Cerebellar cortex (tissue), 1 donor: ENCODE results near the gene ZNF784.
"Not testable (repeated sequence)": the region's sequence is repeated elsewhere in the genome, so short reads cannot be mapped to it uniquely, and the experiment has no call there.

Experiments used
- DNase-seq: peaks from one replicate; pipeline ENCODE4 v3.0.0-alpha.2; 2015; ENCODE audit warnings: low spot score

The ZNF784 gene

GRCh38 chr19:55583897-55584296 is 40.5 kb downstream of the ZNF784 start:
- not testable (repeated sequence) for DNase-seq

GRCh38 chr19:55582284-55582683 is 42.1 kb downstream of the ZNF784 start:
- DNase-seq, result not testable (repeated sequence)

- no peak for DNase-seq
Measured at GRCh38 chr19:55581823-55582223, 42.5 kb downstream of the ZNF784 start.

- DNase-seq, result peak; percentile 28
Measured at GRCh38 chr19:55581145-55581822, 43.1 kb downstream of the ZNF784 start.

GRCh38 chr19:55580628-55581144 is 43.7 kb downstream of the ZNF784 start, which contains the start of gene ZNF579:
ZNF579 (minus strand) TSS chr19:55580848; CDS start chr19:55579639, 1,209 bp downstream.
- peak; percentile 94 for DNase-seq

- peak; percentile 42 for DNase-seq
Measured at GRCh38 chr19:55579766-55580621, 44.4 kb downstream of the ZNF784 start.

GRCh38 chr19:55578761-55579747 is 45.3 kb downstream of the ZNF784 start:
- no peak for DNase-seq

- no peak for DNase-seq
Measured at GRCh38 chr19:55578031-55578760, 46.2 kb downstream of the ZNF784 start.

GRCh38 chr19:55576746-55577145 is 47.6 kb downstream of the ZNF784 start:
- DNase-seq, result no peak

GRCh38 chr19:55573929-55574328 is 50.4 kb downstream of the ZNF784 start:
- not testable (repeated sequence) for DNase-seq
